Pulmonary artery endothelial cell (primary cell): ENCODE measurements around the gene ZDHHC11. TPM values are rescaled to one million over a fixed set of nuclear protein-coding genes. Genes with fewer than 3 reads are reported as not detected.
"Not testable (repeated sequence)": the region's sequence is repeated elsewhere in the genome, so short reads cannot be mapped to it uniquely, and the experiment has no call there.

Experiments
- DNase-seq: peaks from one replicate; pipeline ENCODE4 v3.0.0-alpha.2; 2011; ENCODE audit warnings: low read depth, low spot score
- total RNA-seq: library from RNA; depleted of rRNA; stranded (reverse); fragments of >200 nt; gene quantifications from 2 replicates; pipeline ENCODE4 v1.2.3, GENCODE V29; 2014

Gene ZDHHC11
- total RNA-seq, 1 donor from 2014 or later: 0.13 TPM

DNA sequence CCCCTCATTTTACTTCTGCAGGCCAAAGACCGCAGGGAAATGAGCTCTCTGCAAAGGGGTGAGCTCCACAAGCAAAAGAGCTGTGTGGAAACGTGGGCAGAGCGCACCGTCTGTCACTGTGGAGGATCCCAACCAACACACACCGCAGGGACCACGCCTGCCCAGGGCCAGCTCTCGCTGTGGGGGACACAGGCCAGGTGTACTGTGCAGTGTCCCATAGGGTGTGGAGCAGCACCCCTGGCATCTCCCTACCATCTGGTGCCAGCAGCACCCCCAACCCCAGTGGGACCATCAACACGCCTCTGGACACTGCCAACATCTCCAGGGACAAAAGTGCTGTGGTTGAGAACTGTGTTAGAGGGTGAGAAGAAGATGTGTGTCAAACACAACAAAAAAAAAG, 27.9 kb upstream of the ZDHHC11 start:
- DNase-seq: not testable (repeated sequence)

DNA sequence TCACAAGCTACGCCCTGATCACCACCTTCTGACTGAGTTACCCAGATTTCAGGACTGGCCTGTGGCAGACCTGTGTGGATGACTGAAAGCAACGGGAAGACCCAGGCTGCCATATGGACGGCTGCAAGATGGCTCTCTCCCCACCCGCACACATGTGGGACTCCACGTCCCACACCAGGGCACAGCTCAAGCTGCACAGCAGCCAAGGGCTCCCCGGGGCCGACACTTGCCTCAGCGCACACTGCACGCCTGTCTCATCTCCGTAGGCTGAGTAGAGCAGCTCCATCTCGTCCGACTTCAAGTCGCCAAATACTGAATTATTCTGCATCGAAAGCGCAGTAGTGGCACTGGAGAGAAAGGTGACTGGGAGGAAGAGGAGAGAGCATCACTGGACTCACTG, 27.3 kb upstream of the ZDHHC11 start:
- DNase-seq: no peak

DNA sequence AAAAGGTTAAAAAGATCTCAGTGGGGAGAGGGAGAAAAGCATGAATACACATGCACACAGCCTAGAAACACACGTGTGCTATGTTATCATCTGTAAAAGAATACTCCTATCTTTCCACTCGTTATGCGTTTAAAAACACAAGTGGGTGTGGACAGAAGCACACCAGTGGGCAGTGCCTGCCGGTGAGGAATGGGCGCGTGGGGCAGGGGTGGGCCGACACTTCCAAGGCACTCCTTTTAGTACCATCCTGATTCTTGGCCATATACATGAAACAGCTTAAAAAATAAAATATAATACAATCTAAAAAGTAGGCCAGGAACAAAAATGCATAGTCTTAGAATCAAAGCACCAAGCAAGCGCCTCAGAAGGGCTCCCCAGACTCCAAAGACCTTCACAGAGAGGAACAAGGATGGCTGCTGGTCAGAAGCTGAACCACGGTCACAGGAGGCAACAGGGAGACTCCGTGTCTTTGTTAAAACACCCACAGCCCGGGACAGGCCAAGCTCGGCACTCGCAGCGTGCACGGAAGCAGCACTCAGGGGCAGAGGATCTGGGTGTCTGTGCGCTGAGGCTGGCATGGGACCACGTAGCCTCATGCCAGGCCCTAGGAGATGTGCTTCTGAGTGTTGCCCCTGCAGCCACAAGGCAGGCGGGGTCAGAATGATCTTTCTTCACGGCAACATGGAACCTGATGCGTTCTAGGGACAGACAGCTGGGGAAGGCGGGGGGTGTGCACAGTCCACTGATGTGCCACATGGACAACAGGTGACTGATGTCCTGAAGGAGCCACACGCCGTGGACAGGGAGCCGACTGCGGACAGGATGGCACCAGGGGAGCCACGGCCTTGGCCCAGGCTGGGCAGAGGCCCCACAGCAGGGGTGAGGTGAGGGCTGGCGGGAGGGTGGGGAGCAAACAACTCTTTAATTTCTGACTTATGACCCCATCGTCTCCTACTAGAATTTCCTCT, 25.9 kb upstream of the ZDHHC11 start:
- no peak for DNase-seq

DNA sequence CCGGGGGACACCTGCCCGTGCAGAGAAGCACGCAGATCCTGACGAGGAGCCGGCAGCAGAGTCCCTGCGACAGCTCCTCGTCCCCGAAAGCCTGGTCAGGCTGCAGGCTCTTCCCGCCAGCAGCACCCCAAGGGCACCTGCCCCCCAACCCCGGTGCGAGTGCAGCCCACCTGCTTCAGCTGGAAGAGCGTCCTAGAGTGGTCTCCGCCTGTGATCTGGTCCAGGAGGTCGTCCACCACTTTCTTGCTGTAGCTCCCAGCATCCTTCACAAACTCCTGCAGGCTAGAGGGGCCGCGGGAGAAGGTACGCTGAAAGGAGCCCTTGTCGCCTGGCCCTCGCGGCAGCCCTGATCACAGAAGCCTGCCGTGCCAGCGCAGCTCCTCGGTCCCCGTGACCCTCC, 25.1 kb upstream of the ZDHHC11 start:
- no peak for DNase-seq

DNA sequence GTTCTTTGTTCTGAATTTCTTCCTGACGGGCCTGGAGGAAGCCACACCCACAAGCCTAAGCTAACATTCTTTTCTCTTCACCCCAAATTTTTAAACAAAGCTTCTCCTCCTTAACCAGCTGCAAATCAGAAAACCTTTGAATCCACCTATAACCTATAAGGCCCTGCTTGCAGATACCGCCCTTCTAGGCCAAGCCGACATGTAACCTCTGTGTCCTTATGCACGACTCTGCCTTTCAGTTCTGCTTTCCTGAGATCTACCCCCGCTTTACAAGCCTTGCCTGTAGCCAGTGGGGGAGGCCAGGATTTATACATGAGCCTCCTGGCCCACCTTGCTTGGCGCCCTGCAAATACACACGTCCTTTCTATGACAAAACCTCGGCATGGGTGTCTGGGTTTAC, 22.5 kb upstream of the ZDHHC11 start:
- DNase-seq: no peak

DNA sequence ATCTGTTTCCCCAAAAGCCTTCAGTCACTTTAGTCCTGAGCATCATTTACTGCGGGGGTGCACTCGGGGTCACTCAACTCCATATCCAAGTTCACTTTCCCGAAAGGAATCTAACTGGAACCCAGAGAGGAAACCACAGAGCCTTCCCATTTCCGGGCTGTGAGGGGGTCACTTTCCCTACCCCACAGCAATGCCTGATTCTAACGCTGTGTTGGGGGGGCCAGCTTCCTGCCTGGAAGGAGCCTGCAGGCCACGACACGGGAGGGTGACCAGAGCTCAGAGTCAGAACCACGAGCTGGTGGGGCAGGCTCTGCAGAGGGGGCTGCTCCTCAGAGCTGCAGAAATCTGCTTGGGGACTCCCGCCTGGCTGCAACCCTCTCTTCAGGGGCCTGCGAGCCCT, 21.5 kb upstream of the ZDHHC11 start:
- DNase-seq: no peak

DNA sequence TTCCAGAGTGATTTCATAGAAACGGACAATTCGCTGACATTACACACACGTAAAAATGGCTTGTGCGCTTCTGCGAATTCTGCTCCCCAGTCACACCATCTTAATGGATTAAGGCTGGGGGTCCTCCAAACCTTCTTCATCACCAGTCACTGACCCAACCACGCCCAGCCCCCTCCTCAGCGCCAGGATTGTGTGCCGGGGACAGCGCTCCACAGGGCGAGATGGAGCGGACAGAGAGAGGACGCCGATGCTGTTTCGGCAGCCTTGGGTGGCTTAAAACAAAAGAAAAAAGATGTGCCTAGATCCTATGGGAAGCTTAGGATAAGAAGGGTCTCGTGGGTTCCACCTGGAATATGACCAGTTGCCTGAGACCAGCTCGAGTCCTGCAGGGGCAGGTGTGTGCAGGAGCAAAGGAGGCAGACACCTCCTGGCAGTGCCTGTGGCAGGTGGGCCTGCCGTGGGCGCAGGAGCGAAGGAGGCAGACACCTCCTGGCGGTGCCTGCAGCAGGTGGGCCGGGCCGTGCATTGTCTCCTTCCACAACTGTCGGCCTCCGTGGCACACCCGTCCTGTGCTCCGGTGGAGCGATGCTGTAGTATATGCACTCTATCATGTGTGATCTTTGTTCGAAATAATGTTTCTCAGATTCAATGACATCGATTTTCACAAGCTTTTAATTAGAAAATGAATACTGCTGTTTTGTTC, 21.0 kb upstream of the ZDHHC11 start:
- no peak for DNase-seq

DNA sequence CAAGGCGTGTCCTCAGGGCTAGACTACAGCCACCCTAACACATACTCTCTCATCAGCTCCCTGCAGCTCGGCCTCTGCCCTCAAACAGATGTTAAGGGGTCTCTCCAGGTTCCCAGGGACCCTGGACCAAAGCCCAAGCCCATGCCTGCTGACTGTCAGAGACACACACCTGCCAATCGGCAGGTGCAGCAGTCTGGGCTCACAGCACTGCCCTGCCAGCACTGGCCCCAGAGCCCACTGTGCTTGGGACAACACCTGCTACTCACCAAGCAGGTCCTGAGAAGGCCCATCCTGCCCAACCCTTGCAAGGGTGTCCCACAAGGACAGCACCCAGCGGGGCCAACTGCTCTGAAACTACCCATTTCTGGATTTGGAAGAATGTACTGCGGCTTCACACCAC, 20.2 kb upstream of the ZDHHC11 start:
- DNase-seq: no peak

DNA sequence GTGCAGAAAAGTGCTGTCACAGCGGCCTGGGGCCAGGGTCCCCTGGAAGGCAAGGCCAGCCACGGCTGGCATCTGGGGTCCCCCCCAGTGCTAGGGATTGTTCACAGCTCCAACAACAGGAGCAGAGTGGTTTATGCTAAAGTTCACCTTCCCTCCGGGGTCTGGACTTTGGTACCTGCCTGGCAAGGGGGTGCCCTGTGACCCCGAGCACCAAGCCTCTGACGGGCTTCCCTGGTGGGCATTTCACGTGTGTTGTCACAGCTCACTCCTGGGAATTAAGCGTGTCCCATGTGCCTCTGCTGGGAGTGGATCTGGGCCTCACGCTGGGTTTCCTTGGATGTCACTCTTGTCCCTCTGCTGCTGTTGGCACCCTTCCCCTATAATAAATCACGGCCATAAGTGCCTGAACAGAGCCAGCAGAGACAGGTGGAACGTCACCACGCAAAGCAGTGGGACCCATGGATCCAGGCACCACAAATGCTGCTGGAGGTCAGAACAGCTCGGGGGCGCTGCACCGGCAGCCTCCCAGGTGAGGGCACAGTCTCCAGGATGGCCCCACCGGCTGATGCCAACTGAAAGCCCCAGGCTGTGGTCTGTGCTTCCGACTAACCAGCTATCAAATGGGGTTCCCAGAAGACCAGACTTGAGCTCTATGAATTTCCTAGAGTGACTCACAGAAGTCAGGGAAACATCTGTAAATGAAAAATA, 17.8 kb upstream of the ZDHHC11 start:
- DNase-seq: no peak

DNA sequence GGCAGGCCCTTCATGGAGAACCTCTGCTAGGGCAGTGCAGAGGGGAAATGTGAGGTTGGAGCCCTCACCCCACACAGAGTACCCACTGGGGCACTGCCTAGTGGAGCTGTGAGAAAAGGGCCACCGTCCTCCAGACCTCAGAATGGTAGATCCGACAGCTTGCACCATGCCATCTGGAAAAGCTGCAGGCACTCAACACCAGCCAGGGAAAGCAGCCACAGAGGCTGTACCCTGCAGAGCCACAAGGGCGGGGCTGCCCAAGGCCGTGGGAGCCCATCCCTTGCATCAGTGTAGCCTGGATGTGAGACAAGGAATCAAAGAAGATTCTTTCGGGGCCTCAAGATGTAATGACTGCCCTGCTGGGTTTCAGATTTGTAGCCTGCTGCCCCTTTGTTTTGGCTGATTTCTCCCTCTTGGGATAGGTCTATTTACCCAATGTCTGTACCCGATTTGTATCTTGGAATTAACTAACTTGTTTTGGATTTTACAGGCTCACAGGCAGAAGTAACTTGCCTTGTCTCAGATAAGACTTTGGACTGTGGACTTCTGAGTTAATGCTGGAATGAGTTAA, 16.6 kb upstream of the ZDHHC11 start:
- DNase-seq: no peak

DNA sequence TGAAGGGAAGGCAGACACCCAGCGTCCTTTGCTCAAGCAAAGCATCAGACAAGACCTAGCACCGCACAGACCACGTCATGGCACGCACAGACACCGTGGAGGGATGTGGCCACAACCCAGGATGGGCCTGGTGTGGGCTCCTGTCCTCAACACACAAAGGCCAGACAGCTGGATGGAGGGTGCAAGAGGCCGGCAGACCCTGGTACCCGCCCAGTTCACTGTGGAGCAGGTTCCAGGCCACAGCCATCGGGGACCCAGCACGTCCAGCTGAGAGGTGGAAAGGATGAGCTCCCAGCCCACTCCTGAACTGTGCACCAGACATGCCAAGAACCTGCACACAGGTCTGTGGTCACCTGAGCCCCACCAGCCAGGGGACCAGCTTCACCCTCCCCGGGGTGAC, 15.0 kb upstream of the ZDHHC11 start:
- DNase-seq: no peak

DNA sequence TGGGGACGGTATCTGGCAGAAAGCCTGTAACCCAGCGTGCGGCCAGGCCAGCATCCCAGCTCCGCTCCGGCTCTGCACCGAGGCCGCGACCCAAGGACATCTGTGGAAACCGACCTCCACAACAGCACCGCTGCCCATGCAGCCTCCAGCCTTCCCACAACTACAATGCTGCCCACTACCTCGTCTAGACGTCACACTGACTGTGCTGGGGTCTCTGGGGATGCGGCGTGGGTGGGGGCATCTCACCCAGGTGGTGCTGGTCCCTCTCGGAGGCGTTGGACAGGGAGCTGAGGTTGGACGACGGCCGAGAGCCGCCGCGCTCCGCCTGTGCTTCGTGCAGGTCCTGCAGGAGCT, 14.4 kb upstream of the ZDHHC11 start:
- DNase-seq: no peak

DNA sequence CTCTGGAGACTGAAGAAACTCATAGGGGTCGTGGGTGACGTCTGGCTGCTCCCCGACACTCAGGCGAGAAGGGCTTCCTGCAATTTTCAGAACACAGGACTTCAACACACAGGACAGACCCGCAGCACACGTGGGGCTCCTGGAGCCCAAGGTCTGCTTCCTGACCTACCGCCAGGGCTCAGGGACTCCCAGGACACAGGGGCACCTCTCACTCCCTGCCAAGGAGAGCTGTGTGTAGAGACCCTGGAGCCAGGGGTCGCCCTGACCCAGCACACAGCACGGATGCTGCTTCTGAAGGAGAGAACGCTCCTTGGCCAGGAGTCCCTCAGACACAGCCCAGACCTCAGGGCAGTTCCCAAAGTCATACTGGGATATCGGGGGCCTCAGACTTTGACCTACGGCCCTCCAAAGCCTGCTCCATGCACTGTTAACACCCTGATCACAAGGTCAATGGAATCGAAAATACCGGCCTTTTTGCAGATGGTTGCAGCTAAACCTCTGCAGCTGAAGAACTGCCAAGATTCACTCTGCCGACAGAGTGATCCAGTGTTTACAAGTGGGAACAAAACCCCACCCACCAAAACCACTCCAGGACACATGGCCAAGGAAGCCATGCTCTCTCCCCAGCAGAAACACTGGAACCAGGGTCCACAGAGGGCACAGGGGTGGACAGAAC, 13.8 kb upstream of the ZDHHC11 start:
- no peak for DNase-seq

DNA sequence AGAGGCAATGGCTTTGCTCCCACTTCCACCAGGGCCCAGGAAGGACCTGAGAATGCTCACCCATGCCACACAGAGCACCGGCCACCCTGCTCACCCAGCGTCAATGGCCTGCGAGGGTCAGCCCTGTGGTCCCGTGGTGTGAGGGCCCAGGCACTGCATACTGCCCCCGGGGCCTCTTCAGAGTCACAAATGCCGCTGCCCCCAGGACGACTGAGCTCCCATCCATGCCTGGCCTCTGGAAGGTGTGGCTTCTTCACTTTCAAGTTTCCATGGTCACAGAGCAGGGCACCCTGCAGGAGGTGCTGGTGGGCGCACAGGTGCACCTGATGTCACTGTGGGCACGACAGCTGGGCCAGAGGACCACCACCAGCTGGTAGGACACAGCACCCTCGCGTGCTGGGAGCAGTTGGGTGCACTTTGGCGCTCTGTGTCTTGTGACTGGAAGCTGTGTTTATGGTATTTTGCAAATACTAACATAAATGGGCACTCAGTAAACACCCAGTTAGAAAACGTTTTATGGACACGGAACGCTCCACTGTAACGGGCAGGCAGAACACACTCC, 12.5 kb upstream of the ZDHHC11 start:
- no peak for DNase-seq

DNA sequence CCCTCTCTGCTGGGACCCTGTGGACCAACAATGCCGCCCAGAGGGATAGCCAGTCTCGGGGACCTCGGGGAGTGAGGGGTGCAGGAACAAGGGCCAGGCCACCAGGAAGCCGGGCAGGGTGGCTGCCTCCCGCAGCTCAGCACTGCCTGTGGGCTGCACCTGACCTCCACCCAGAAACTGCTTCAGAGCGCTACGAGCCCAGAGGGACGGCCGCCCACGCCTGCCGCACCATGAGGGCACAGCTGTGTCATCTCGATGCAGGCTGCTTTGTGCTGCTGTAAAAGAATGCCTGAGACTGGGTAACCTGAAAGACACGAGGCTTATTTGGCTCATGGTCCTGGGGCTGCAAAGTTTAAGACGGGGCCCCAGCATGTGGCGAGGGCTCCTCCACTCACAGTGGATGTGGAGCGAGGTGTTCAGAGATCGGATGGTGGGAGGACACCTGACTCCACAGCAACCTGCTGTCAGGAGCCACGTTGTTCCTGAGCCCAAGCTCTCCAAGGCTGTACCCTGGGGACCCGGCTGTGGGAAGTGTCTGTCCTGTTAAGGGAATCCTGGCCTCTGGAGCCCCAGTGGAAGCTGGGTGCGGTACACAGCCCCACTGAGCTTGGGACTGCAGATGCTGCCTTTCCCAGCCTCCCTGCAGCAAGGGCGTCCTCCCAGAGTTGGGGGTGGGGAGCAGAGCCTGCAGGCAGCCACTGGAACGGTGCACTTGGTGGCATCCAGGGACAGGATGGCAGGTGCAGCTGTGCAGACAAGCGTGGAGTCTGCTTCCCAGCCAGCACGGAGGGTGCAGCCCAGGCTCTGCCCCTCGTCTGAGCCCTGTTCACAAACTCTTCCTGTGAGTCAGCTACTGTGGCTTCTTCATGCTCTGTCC, 11.8 kb upstream of the ZDHHC11 start:
- DNase-seq: no peak

DNA sequence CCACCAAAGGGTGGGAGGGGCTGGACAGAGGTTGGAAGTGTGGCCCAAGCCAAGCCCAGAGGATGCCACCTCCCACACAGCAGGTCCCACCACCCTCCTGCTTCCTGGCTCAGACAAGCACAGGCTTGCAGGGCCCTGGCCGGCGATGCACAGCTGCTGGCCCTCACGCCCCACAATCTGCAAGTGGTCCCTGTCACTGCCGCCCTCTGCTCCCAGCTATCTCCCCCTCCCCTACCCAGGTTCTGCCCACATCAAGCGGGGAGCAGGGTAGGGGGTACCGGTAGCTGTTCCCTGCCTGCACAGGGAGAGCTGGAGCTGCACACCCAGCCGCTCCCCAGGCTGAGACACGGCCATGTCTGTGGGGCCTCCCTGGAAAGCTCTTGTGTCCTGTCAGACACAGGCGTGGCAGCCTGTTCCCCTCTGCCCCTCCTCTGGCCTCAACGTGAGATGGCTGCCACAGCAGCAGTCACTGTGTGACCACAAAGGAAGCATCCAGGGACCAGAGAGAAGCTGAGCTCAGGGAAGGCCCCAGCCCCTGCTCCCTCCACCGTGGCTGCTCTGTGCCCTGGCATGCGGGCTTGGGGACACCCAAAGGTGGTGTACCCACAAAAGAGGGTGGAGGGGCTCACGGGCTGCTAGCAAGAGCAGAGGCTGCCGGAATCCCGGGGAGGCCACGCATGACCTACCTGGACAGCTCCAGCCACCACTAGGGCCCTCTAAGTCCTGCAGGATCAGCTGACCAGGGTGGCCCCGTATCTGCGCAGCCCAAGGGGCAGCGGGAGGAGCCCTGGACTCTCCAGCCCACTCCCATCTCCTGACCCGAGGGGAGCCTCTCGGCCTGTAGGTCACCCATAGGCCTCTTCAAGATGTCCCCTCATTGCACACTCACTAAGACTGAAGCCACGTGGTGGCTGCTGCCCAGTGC, 10.9 kb upstream of the ZDHHC11 start:
- DNase-seq: no peak

DNA sequence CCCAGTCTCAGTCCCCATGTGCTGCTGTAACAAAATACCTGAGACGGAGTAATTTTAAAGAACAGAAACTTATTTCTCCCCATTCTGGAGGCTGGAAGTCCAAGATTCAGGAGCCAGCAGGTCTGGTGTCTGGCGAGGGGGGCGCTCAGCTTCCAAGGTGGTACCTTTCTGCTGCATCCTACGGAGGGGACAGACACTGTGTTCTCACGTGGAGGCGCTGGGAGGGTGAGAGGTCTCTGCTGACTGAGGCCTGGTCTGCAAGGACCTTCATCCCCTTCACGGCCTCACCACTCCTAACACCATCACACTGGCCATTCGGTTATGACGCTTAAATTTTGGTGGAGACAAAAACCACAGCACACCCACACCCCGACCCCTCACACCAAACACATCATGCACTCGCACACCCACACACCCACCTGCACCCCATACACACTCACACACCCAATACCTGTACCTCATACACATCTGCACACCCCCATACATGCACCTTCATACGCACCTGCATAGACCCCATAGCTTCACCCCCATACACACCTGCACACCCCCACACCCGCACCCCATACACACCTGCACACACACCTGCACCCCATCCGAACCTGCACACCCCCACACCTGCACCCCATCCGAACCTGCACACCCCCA, 9.8 kb upstream of the ZDHHC11 start:
- DNase-seq: no peak

DNA sequence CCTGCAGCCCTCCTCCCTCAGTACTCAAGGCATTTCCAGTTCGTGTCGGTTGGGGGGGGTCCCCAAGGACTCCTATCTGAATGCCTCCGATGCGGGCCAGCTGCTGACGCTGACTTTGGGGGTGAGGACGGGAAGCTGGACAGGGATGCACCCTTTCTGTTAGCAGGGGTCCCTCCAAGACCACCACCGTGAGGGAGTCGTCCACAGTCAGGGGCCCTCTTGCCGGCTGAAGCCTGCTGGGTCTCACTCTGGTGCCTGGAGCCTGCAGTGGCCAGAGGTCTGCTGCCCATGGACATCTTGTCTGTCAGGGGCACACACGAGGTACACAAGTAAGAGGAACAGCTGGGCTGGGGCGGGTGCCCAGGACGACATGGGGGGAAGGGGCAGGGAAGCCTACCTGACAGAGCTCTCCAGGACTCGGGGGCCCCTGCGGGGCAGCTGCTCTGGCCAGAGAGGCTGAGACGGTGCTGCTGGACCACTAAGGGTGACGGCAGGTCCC, 9.1 kb upstream of the ZDHHC11 start:
- no peak for DNase-seq
